Measurements from ENCODE around the gene HYCC1. TPM values are rescaled to one million over a fixed set of nuclear protein-coding genes. Genes with fewer than 3 reads are reported as not detected.
"Not testable (repeated sequence)": the region's sequence is repeated elsewhere in the genome, so short reads cannot be mapped to it uniquely, and the experiment has no call there.

HYCC1 gene
- total RNA-seq = 10 to 100 TPM; 24.8 to 27.9 TPM

DNA sequence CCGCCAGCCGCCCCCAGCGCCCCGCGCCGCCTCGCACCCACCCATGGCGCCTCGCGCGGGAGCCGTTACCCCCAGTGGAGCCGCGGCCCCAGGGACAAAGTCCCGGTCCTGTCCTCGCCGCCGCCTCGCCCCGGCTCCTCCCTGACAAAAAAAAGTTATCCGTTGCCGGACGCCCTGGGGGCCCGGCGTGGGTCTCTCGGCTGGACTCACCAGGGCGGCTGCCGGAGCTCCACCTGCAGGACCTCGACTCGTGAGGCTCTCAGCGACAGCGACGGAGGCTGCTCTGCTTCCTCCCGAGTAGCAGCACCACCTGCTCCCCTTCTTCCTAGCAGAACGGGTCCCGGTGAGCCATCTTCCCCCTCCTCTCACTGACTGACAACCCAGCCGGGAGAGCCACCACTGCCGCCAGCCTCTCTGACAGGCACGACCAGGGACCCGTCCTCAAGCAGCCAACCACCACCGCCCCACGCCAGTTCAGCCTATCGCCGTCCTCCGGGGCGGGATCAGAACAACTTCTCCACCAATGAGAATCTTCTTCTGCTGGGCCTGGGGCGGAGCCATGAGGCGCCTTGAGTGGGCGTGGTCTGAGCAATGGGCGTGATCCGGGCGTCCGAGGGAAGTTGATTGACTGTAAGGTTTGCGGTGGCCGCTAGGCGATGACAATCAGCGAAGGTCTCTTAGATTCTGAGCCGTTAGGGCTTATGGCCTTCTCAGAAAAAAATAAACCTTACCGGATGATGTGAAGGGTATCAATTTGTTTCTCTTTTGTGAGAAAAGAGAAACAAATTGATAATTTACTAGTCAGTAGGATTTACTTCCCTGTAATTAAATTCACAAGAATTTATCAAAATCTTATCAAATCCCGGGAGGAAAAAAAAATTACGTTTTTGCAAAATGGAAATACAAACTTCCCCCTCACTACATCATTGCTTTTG is at the start of gene HYCC1:
Gene HYCC1, minus strand, starts transcription at position 416 of the 935 bp plus-strand sequence. CDS start 23,019 bp downstream, outside the sequence.
- peak; percentile 99 for DNase-seq
- Mint-ChIP-seq H3K9me3 (no peaks in the 10 kb centered on the region), H3K4me1 (peaks cover 21% of the 10 kb centered on the region), H3K36me3 (no peaks in the 10 kb centered on the region), H3K4me3 (peak within 1 kb of the TSS; percentile 92), H3K27me3 (peaks cover 6% of the 10 kb centered on the region), H3K27ac (peak within 1 kb of the TSS; percentile 80)

DNA sequence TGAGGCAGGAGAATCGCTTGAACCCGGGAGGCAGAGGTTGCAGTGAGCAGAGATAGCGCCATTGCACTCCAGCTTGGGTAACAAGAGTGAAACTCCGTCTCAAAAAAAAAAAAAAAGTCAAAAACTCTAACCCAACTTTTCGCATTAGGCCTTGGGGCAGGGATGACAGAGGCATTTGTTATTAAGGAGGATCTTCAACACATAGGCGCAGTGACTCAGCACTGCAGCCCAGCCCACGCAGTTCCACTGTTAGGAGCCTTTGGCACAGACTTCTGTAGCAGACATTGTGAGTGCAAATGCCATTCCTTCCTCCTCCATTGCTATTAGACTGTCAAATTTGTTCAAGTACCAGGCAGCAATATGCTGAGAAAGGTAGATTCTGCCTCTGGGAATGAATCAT is 48.5 kb upstream of the HYCC1 start:
- Mint-ChIP-seq H3K9me3 (no peaks in the 10 kb centered on the region), H3K27me3 (peaks cover 3% of the 10 kb centered on the region)
- DNase-seq = no peak

DNA sequence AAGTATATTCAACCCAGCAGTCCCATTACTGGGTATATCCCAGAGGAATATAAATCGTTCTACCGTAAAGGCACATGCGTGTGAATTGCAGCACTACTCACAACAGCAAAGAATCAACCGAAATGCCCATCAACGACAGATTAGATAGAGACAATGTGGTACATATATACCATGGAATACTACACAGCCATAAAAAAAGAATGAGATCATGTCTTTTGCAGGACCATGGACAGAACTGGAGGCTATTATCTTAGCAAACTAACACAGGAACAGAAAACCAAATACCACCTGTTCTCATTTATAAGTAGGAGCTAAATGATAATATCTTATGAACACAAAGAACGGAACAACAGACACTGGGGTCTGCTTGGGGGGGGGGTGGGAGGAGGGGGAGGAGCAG is 47.4 kb upstream of the HYCC1 start:
- H3K4me1 Mint-ChIP-seq = no peaks in the 10 kb centered on the region
- H3K9me3 Mint-ChIP-seq = no peaks in the 10 kb centered on the region
- no peak for DNase-seq
- H3K4me3 Mint-ChIP-seq = no peak overlapping the region
- no peaks in the 10 kb centered on the region for H3K36me3 Mint-ChIP-seq
- peaks cover 3% of the 10 kb centered on the region for H3K27me3 Mint-ChIP-seq
- H3K27ac Mint-ChIP-seq = no peak overlapping the region

More for the DNA sequence above, 48.5 kb upstream of the HYCC1 start:
- Mint-ChIP-seq H3K36me3 (no peaks in the 10 kb centered on the region), H3K4me1 (no peaks in the 10 kb centered on the region), H3K27ac (no peak overlapping the region), H3K4me3 (no peak overlapping the region)

DNA sequence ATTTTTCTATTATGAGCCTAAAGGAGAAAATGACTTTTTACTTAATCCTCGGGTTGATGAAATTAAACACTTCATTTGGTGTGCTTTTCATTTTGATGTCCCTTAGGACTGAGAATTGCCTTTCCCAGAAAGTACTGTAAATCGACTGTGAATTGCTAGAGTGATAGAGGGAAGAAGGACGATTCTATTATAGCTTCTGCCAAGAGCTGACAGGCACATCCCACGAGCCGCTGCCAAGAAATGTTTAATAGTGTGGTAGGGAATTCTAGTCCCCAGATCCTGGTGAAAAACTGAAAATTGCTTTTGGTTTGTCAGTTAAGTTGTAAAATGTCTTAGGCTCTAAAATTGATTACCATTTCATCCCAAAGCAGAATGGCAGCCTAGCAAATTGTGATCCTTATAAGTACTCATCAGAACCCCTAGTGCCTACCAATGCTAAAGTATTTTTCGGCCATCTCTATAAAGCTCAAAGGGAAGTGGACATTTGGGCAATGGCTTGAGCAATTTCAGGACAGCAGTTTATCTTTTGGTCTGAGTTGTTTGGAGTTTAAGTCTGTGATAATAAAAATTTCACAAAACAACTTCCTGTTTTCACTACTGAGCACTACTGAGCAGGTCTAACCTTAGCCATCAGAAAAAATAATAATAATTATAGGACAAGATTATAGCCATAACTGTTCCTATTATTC is 44.6 kb upstream of the HYCC1 start:
- Mint-ChIP-seq H3K4me1 (peaks cover 2% of the 10 kb centered on the region), H3K36me3 (no peaks in the 10 kb centered on the region), H3K27me3 (no peaks in the 10 kb centered on the region), H3K9me3 (no peaks in the 10 kb centered on the region), H3K27ac (no peak overlapping the region), H3K4me3 (no peak overlapping the region)
- DNase-seq = no peak

DNA sequence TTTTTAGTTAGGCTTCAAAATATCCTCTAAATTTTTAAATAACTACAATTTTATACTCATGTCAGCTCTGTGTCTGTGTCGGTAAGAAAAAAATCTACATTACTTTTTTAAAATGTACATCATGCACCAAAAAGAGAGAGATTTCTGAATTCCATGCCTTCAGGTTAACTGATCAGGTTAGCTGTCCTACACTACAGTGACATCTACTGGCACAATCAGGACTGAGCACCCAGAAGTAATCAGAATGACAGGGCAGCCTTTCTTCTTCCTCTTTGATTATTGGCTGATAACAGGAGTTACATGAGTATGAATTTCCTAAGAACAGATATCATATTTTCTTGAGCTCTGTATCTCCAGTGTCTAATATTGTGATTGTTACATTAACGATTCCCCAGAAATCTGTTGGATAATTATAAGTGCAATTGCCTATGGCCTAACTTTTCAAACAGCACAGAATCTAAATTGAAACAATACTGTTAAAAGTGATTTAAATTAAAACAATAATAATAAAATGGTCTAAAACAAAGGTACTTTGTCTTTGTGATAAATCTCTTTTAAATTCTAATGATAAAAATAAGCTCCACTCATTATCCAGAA is 41.8 kb upstream of the HYCC1 start:
- H3K36me3 Mint-ChIP-seq = no peaks in the 10 kb centered on the region
- H3K27ac Mint-ChIP-seq = no peak overlapping the region
- peaks cover 4% of the 10 kb centered on the region for H3K4me1 Mint-ChIP-seq
- peak; percentile 42 for DNase-seq
- no peaks in the 10 kb centered on the region for H3K9me3 Mint-ChIP-seq
- H3K4me3 Mint-ChIP-seq = no peak overlapping the region
- H3K27me3 Mint-ChIP-seq = no peaks in the 10 kb centered on the region

DNA sequence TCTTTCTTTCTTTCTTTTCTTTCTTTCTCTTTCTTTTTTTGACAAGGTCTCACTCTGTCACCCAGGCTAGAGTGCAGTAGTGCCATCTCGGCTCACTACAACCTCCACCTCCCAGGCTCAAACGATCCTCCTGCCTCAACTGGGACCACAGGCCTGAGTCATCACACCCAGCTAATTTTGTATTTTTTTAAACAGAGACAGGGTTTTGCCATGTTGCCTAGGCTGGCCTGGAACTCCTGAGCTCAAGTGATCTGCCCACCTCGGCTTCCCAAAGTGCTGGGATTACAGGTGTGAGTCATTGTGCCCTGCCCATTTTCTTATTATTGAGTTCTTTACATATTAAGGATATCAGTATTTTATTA is 37.2 kb upstream of the HYCC1 start:
- H3K27ac Mint-ChIP-seq, H3K36me3 Mint-ChIP-seq, H3K4me3 Mint-ChIP-seq, H3K27me3 Mint-ChIP-seq, H3K9me3 Mint-ChIP-seq, DNase-seq, H3K4me1 Mint-ChIP-seq: not testable (repeated sequence)

DNA sequence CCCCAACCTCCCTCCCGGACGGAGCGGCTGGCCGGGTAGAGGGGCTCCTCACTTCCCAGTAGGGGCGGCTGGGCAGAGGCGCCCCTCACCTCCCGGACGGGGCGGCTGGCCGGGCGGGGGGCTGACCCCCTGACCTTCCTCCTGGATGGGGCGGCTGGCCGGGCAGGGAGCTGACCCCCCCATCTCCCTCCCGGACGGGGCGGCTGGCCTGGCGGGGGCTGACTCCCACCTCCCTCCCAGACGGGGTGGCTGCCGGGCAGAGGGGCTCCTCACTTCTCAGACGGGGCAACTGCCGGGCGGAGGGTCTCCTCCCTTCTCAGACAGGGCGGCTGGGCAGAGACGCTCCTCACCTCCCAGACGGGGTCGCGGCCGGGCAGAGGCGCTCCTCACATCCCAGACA is 32.4 kb upstream of the HYCC1 start:
- not testable (repeated sequence) for H3K4me1 Mint-ChIP-seq, H3K27me3 Mint-ChIP-seq, H3K27ac Mint-ChIP-seq, H3K9me3 Mint-ChIP-seq, H3K4me3 Mint-ChIP-seq, DNase-seq, H3K36me3 Mint-ChIP-seq

DNA sequence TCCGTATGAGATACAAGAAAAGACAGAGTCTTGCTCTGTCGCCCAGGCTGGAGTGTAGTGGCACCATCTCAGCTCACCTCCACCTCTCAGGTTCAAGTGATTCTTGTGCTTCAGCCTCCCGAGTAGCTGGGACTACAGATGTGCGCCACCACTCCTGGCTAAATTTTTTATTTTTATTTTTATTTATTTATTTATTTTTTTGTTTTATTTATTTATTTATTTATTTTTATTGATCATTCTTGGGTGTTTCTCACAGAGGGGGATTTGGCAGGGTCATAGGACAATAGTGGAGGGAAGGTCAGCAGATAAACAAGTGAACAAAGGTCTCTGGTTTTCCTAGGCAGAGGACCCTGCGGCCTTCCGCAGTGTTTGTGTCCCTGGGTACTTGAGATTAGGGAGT is 31.2 kb upstream of the HYCC1 start:
- not testable (repeated sequence) for H3K27ac Mint-ChIP-seq, H3K4me1 Mint-ChIP-seq, H3K9me3 Mint-ChIP-seq, DNase-seq, H3K36me3 Mint-ChIP-seq, H3K4me3 Mint-ChIP-seq, H3K27me3 Mint-ChIP-seq

DNA sequence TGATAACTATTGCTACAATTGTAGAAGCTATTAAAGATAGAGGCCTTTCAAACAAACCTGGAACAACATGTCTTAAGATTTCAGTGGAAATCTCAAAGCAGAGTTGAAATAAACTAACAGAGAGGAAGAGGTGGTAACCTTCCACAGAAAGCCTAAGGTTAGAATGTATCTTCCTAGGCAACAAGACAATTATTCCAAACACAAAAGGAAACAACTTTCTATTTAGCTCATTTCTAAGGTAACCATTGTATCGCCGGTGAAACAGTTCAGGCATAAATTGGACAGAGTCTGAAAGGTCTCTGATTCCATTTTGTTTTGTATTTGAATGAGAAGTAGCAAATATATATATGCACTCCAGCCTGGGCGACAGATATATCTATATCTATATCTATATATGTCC is 30.7 kb upstream of the HYCC1 start:
- Mint-ChIP-seq H3K4me1 (no peaks in the 10 kb centered on the region), H3K9me3 (no peaks in the 10 kb centered on the region), H3K4me3 (no peak overlapping the region), H3K27me3 (no peaks in the 10 kb centered on the region), H3K36me3 (no peaks in the 10 kb centered on the region), H3K27ac (no peak overlapping the region)
- no peak for DNase-seq

DNA sequence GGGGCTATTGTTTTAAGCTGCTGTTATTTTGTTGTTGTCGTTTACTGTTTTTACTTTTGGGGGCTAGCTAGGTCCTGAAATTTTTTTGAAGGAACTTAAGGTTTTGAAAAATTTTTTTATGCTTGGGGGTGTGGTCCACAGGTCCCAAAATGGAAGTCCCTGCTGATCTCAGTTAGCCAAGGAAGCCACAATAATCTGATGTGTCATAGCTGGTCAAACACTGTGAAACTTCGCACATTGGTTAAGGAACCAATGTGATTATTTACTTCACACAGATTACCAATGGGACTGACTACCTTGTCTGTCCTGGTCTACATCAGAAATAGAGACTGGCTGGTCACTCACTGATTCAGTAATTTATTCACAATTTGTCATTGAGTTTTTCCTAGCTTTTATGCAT is 29.5 kb upstream of the HYCC1 start:
- no peak for DNase-seq
- H3K36me3 Mint-ChIP-seq = no peaks in the 10 kb centered on the region
- no peaks in the 10 kb centered on the region for H3K9me3 Mint-ChIP-seq
- H3K27ac Mint-ChIP-seq = no peak overlapping the region
- no peaks in the 10 kb centered on the region for H3K27me3 Mint-ChIP-seq
- no peak overlapping the region for H3K4me3 Mint-ChIP-seq
- no peaks in the 10 kb centered on the region for H3K4me1 Mint-ChIP-seq

DNA sequence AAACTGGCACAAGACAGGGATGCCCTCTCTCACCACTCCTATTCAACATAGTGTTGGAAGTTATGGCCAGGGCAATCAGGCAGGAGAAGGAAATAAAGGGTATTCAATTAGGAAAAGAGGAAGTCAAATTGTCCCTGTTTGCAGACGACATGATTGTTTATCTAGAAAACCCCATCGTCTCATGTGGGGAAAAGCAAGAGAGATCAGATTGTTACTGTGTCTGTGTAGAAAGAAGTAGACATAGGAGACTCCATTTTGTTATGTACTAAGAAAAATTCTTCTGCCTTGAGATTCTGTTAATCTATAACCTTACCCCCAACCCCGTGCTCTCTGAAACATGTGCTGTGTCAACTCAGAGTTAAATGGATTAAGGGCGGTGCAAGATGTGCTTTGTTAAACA is 25.7 kb upstream of the HYCC1 start:
- not testable (repeated sequence) for H3K4me1 Mint-ChIP-seq, H3K36me3 Mint-ChIP-seq, DNase-seq, H3K9me3 Mint-ChIP-seq, H3K4me3 Mint-ChIP-seq, H3K27me3 Mint-ChIP-seq, H3K27ac Mint-ChIP-seq

DNA sequence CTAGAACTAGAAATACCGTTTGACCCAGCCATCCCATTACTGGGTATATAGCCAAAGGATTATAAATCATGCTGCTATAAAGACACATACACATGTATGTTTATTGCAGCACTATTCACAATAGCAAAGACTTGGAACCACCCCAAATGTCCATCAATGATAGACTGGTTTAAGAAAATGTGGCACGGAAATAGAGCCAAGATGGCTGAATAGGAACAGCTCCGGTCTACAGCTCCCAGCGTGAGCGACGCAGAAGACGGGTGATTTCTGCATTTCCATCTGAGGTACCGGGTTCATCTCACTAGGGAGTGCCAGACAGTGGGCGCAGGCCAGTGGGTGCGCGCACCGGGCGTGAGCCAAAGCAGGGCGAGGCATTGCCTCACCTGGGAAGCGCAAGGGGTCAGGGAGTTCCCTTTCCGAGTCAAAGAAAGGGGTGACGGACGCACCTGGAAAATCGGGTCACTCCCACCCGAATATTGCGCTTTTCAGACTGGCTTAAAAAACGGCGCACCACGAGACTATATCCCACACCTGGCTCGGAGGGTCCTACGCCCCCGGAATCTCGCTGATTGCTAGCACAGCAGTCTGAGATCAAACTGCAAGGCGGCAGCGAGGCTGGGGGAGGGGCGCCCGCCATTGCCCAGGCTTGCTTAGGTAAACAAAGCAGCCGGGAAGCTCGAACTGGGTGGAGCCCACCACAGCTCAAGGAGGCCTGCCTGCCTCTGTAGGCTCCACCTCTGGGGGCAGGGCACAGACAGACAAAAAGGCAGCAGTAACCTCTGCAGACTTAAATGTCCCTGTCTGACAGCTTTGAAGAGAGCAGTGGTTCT is 21.8 kb upstream of the HYCC1 start:
- H3K4me1 Mint-ChIP-seq, H3K9me3 Mint-ChIP-seq, H3K4me3 Mint-ChIP-seq, DNase-seq, H3K36me3 Mint-ChIP-seq, H3K27ac Mint-ChIP-seq: not testable (repeated sequence)
- H3K27me3 Mint-ChIP-seq = peaks cover 16% of the 10 kb centered on the region

DNA sequence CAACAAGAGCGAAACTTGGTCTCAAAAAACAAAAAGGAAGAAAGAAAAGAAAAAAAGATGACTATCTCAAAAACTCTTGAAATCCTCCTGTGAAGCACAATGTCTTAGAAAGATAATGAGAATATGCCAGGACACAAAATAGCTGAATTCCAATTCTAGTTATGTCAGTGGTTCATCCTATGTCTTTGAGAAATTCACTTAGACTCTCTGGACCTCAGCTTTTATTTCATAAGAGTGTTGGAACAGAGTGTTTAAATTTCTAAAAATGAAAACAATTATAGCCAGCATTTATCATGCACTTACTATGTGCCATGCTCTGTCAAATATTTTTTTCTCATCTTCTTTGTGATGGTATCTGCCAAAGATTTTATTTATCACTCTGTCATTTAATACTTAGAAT is 13.3 kb upstream of the HYCC1 start:
- DNase-seq = no peak
- Mint-ChIP-seq H3K9me3 (no peaks in the 10 kb centered on the region), H3K27me3 (peaks cover 17% of the 10 kb centered on the region), H3K27ac (no peak overlapping the region), H3K4me1 (peaks cover 3% of the 10 kb centered on the region), H3K4me3 (no peak overlapping the region), H3K36me3 (no peaks in the 10 kb centered on the region)

DNA sequence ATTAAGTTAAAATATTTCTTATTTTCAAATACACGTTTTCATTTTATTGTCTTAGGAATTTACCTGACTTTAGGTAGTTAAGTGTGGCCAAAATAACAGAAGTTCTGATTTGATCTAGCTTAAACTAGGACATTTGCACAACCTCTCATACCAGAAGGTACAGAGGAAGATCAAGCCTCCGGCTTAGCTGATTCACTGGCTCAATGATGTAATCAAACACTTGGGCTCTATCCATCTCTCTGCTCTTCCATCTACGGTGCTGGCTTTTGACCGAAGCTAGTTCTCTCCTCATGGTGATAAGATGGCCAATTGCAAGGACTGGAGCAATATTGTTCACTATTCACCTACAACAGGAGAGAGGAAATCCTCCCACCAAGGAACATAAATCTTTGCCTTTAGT is 12.2 kb upstream of the HYCC1 start:
- DNase-seq = no peak
- no peak overlapping the region for H3K27ac Mint-ChIP-seq
- H3K4me1 Mint-ChIP-seq = peaks cover 13% of the 10 kb centered on the region
- H3K9me3 Mint-ChIP-seq = peaks cover 4% of the 10 kb centered on the region
- H3K4me3 Mint-ChIP-seq = no peak overlapping the region
- peaks cover 17% of the 10 kb centered on the region for H3K27me3 Mint-ChIP-seq
- H3K36me3 Mint-ChIP-seq = peaks cover 1% of the 10 kb centered on the region

DNA sequence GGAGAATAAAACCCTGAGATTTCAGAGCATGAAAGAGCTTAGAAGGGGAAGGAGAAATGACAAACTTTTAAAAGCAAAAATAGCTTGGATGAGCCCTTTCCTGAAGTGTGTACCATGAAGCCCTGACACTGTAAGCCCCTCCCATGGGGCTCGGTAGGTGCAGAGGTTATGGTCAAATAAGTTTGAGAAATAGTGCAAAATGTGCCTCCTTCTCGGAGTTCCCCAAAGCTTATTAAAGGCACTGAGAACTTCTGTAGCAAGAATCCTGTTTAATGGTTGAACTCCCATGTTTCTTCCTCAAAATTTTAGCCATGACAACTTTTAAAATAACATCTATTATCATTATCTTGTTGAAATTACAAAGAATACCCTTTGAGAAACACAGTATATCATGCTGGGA is 10.5 kb upstream of the HYCC1 start:
- DNase-seq = no peak
- Mint-ChIP-seq H3K36me3 (peaks cover 1% of the 10 kb centered on the region), H3K9me3 (peaks cover 4% of the 10 kb centered on the region), H3K4me3 (no peak overlapping the region), H3K4me1 (peaks cover 24% of the 10 kb centered on the region), H3K27me3 (peaks cover 17% of the 10 kb centered on the region), H3K27ac (no peak overlapping the region)

Data from activated naive CD8-positive, alpha-beta T cell treated with anti-CD3 and anti-CD28 coated beads for 36 hours (primary cell).